Ascending aorta (tissue), 2 donors: ENCODE data around the gene C1orf116. TPM values are rescaled to one million over a fixed set of nuclear protein-coding genes. Genes with fewer than 3 reads are reported as not detected.

Source experiments
- DNase-seq, 2 donors: peaks; one replicate each; pipeline ENCODE4 v3.0.0-alpha.2; 2019; ENCODE audit warnings: low spot score in 2 of 2
- H3K27ac ChIP-seq, 2 donors: fragments of 200-600 bp; sonication (generic); one replicate each; pipeline ENCODE4 v1.5.1; 2016 to 2017; ENCODE audit warnings: mild to moderate bottlenecking in 1 of 2
- H3K27me3 ChIP-seq: fragments of 200-600 bp; sonication (generic); one replicate; pipeline ENCODE4 v1.5.1; 2017
- H3K36me3 ChIP-seq, 2 donors: fragments of 200-600 bp; sonication (generic); one replicate each; pipeline ENCODE4 v1.5.1; 2016
- H3K4me1 ChIP-seq, 2 donors: fragments of 200-600 bp; sonication (generic); one replicate each; pipeline ENCODE4 v1.5.1; 2016 to 2017; ENCODE audit warnings: mild to moderate bottlenecking in 1 of 2
- H3K4me3 ChIP-seq, 2 donors: fragments of 200-600 bp; sonication (generic); one replicate each; pipeline ENCODE4 v1.5.1; 2016 to 2017; ENCODE audit warnings: mild to moderate bottlenecking in 1 of 2
- H3K9me3 ChIP-seq, 2 donors: fragments of 200-600 bp; sonication (generic); one replicate each; pipeline ENCODE4 v1.5.1; 2016
- intact Hi-C: fragments of 100-400 bp; cut with DNase I; formaldehyde crosslinking; loops from one replicate; pipeline ENCODE4 v1.15.1; 2023
- total RNA-seq: library from RNA; depleted of rRNA; stranded (reverse); fragments of >200 nt; gene quantifications from one replicate; pipeline ENCODE4 v1.1.0, GENCODE V29; 2016
- TF ChIP-seq, protein P1 (sequence below), 3 experiments: fragments of 200-600 bp in 2 of 3; fragments of 450-650 bp in 1 of 3; sonication (generic) in 2 of 3; IDR thresholded peaks; one replicate each; pipeline ENCODE4 v1.5.1; 2016 to 2019; ENCODE audit warnings: antibody characterized with exemption in 3 of 3, mild to moderate bottlenecking in 1 of 3, moderate library complexity in 1 of 3

Gene C1orf116
- total RNA-seq, 1 donor from 2014 or later = not detected

DNA sequence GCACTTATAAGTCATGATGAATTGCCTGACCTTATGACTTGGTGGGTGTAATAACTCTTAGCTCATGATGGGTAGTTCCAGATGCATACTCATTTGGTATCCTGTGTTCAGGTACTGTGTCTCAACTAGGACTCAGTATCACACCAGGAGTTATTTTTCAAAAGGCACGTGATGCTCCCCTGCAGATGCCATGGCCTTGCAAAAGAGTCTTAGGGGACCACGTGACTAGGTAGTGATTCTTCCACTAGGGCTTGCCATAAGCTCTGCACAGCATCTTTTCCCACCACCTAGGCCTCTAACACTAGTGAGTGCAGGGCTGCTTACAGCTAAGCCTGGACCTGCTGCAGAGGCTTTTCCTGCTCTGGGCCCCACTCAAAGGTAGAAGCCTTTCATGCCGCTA is 58.4 kb downstream of the C1orf116 start:
- Histone ChIP-seq H3K4me3 (no peak overlapping the region), H3K27ac (no peak overlapping the region), H3K36me3 (no peaks in the 10 kb centered on the region), H3K9me3 (no peaks in the 10 kb centered on the region), H3K4me1 (no peaks in the 10 kb centered on the region), H3K27me3 (no peaks in the 10 kb centered on the region)
- TF ChIP-seq, protein P1, sequence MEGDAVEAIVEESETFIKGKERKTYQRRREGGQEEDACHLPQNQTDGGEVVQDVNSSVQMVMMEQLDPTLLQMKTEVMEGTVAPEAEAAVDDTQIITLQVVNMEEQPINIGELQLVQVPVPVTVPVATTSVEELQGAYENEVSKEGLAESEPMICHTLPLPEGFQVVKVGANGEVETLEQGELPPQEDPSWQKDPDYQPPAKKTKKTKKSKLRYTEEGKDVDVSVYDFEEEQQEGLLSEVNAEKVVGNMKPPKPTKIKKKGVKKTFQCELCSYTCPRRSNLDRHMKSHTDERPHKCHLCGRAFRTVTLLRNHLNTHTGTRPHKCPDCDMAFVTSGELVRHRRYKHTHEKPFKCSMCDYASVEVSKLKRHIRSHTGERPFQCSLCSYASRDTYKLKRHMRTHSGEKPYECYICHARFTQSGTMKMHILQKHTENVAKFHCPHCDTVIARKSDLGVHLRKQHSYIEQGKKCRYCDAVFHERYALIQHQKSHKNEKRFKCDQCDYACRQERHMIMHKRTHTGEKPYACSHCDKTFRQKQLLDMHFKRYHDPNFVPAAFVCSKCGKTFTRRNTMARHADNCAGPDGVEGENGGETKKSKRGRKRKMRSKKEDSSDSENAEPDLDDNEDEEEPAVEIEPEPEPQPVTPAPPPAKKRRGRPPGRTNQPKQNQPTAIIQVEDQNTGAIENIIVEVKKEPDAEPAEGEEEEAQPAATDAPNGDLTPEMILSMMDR (IDR thresholded peaks at IDR 0.05) = no peak
- intact Hi-C loops = no loop called here
- no peak for DNase-seq

- intact Hi-C loops = no loop called here
- Histone ChIP-seq H3K4me3 (no peak overlapping the region), H3K9me3 (no peaks in the 10 kb centered on the region), H3K36me3 (no peaks in the 10 kb centered on the region), H3K27me3 (no peaks in the 10 kb centered on the region), H3K27ac (no peak overlapping the region), H3K4me1 (no peaks in the 10 kb centered on the region)
- TF ChIP-seq, protein P1 (IDR thresholded peaks at IDR 0.05) = no peak
- no peak for DNase-seq
Observed at GRCh38 chr1:206972728-206973127, 59.8 kb downstream of the C1orf116 start.

DNA sequence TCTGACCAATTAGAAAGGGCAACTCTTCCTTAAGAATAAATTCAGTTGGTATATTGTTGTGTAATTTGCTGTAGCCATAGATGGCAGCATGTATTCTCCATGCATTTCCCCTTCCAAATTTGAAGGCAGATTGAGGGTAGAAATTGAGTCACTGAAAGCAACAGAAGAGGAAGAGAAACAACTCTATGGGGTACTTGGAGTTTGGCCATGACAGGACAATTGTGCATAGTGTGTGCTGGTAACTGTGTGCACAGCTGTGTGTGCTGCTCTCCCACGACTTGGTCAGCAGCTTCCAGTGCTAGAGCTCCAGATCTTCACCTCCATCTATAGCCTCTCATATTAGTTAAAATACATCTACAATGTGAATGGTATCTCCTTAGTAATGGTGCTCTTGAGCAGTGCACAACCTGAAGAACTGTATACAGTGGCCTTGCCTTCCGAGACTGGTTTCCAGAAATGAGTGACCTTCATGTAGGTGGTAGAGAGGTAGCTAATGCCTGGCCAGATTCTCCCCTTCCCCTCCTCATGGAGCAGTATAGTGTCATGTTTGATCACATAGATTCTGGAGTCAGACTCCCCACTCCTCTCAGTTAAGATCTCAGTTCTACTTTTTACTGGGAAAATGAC is 61.4 kb downstream of the C1orf116 start:
- H3K27me3 ChIP-seq = no peaks in the 10 kb centered on the region
- H3K4me1 ChIP-seq = no peaks in the 10 kb centered on the region
- H3K4me3 ChIP-seq = no peak overlapping the region
- no peak for DNase-seq
- H3K27ac ChIP-seq = no peak overlapping the region
- H3K36me3 ChIP-seq = no peaks in the 10 kb centered on the region
- intact Hi-C loops = no loop called here
- TF ChIP-seq, protein P1 (IDR thresholded peaks at IDR 0.05) = no peak
- no peaks in the 10 kb centered on the region for H3K9me3 ChIP-seq

GRCh38 chr1:206970446-206970845 is 62.1 kb downstream of the C1orf116 start, which contains the start of gene FCAMR:
FCAMR (minus strand) TSS chr1:206970460; CDS start chr1:206970125, 335 bp downstream.
- Histone ChIP-seq H3K9me3 (no peaks in the 10 kb centered on the region), H3K4me3 (no peak within 1 kb of the TSS), H3K27ac (no peak within 1 kb of the TSS), H3K36me3 (no peaks in the 10 kb centered on the region), H3K4me1 (no peaks in the 10 kb centered on the region), H3K27me3 (no peaks in the 10 kb centered on the region)
- TF ChIP-seq, protein P1 (IDR thresholded peaks at IDR 0.05) = no peak
- intact Hi-C loops = no loop called here
- no peak for DNase-seq

- Histone ChIP-seq H3K4me1 (no peaks in the 10 kb centered on the region), H3K9me3 (no peaks in the 10 kb centered on the region), H3K27me3 (no peaks in the 10 kb centered on the region), H3K36me3 (no peaks in the 10 kb centered on the region), H3K4me3 (no peak overlapping the region), H3K27ac (no peak overlapping the region)
- TF ChIP-seq, protein P1 (IDR thresholded peaks at IDR 0.05) = no peak
- intact Hi-C loops = no loop called here
- DNase-seq = no peak
Observed at GRCh38 chr1:206969090-206969489, 63.5 kb downstream of the C1orf116 start.

Other genes with a start within 250 kb of the C1orf116 start
- gene IL20, start 167.1 kb downstream of the C1orf116 start, total RNA-seq = not detected
- gene IL24, start 135.3 kb downstream of the C1orf116 start, total RNA-seq = not detected
- gene FCMR, start 110.8 kb downstream of the C1orf116 start, total RNA-seq = 1.3 TPM
- gene PIGR, start 86.3 kb downstream of the C1orf116 start, total RNA-seq = 0.53 TPM
- not detected for gene FCAMR, start 62.3 kb downstream of the C1orf116 start, total RNA-seq
- gene YOD1, start 18.5 kb upstream of the C1orf116 start, total RNA-seq = 4.0 TPM
- gene PFKFB2, start 20.5 kb upstream of the C1orf116 start, total RNA-seq = 1.2 TPM
- not detected for gene C4BPB, start 56.1 kb upstream of the C1orf116 start, total RNA-seq
- gene C4BPA, start 71.5 kb upstream of the C1orf116 start, total RNA-seq = not detected